ENCODE data around the gene ATXN7. TPM values are rescaled to one million over a fixed set of nuclear protein-coding genes. Genes with fewer than 3 reads are reported as not detected.

Gene ATXN7
- total and polyA plus RNA-seq, 2 donors (not counting 1 experiment from before 2014, with no cell fraction given): 6.3 to 11.1 TPM

DNA sequence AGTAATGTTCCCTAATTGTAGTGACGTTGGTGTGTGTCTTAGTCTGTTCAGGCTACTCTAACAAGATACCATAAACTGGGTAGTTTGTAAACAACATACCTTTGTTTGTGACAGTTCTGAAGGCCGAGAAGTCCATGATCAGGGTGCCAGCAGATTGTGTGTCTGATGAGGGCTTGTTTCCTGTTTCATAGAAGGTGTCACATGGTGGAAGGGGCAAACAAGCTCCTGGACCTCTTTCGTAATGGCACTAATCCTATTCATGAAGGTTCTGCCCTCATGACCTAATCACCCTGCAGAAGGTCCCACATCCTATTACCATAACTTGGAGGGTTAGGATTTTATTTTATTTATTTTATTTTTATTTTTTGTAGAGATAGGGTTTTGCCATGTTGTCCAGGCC lies 11.1 kb downstream of the ATXN7 start:
- peaks cover 28% of the 10 kb centered on the region for H3K79me2 ChIP-seq (ENCODE audit: control insufficient read depth, insufficient read depth, low read length)
- H3K9ac ChIP-seq (ENCODE audit: insufficient read depth, low read length): no peak overlapping the region

DNA sequence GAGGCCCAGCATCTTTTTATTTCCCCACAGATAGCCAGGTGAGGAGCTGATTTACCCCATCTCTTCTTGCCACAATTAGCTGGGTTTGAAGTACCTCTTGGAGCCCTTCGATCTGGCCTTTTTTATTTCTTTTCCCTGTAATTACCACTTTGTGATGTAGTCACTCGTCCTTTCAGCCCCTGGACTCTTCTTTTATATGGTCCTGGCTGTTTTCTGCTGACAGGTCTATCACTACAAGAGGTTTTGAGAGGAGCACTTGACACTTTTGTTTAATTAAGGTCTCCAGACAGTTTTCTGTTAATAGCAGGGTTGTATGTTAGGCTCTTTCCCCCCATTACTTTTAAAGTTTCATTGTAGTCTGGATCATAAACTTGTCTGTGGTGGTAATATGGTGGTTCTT lies 11.8 kb downstream of the ATXN7 start:
- H4K20me1 ChIP-seq (ENCODE audit: control insufficient read depth, extremely low read depth, insufficient read depth, low read length): peaks cover 3% of the 10 kb centered on the region
- H3K4me3 ChIP-seq (replicated peaks in 1 of 4; ENCODE audit: control extremely low read depth in 1 of 4, insufficient read depth in 1 of 4, low read depth in 3 of 4, low read length in 4 of 4): no peak overlapping the region
- DNase-seq (ENCODE audit: low read depth in 2 of 2): no peak
- H3K4me2 ChIP-seq (ENCODE audit: extremely low read depth, insufficient read depth, low read length): no peak overlapping the region
- H3K36me3 ChIP-seq (ENCODE audit: control insufficient read depth, insufficient read depth, low read length): no peaks in the 10 kb centered on the region
- H3K4me1 ChIP-seq (ENCODE audit: control insufficient read depth, extremely low read depth, insufficient read depth, low read length): peaks cover 6% of the 10 kb centered on the region
- H3K9ac ChIP-seq (ENCODE audit: insufficient read depth, low read length): no peak overlapping the region
- H3K79me2 ChIP-seq (ENCODE audit: control insufficient read depth, insufficient read depth, low read length): peaks cover 25% of the 10 kb centered on the region
- no peak overlapping the region for H2AFZ ChIP-seq (ENCODE audit: low read length)
- no peaks in the 10 kb centered on the region for H3K9me3 ChIP-seq (ENCODE audit: control insufficient read depth, insufficient read depth, low read depth, low read length)
- TF ChIP-seq, protein P1, sequence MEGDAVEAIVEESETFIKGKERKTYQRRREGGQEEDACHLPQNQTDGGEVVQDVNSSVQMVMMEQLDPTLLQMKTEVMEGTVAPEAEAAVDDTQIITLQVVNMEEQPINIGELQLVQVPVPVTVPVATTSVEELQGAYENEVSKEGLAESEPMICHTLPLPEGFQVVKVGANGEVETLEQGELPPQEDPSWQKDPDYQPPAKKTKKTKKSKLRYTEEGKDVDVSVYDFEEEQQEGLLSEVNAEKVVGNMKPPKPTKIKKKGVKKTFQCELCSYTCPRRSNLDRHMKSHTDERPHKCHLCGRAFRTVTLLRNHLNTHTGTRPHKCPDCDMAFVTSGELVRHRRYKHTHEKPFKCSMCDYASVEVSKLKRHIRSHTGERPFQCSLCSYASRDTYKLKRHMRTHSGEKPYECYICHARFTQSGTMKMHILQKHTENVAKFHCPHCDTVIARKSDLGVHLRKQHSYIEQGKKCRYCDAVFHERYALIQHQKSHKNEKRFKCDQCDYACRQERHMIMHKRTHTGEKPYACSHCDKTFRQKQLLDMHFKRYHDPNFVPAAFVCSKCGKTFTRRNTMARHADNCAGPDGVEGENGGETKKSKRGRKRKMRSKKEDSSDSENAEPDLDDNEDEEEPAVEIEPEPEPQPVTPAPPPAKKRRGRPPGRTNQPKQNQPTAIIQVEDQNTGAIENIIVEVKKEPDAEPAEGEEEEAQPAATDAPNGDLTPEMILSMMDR (conservative IDR thresholded peaks at IDR 0.05 in 1 of 2, IDR thresholded peaks at IDR 0.05 in 1 of 2; ENCODE audit: low read depth in 1 of 2, low read length in 2 of 2): no peak
- TF ChIP-seq EZH2 (IDR thresholded peaks at IDR 0.05; ENCODE audit: low read length, missing control alignments): no peak
- no peaks in the 10 kb centered on the region for H3K27me3 ChIP-seq (ENCODE audit: control insufficient read depth, insufficient read depth, low read length)
- H3K27ac ChIP-seq (ENCODE audit: insufficient read depth, low read length): no peak overlapping the region

More for the DNA sequence above, 11.1 kb downstream of the ATXN7 start:
- no peak for TF ChIP-seq EZH2 (IDR thresholded peaks at IDR 0.05; ENCODE audit: low read length, missing control alignments)
- TF ChIP-seq, protein P1 (conservative IDR thresholded peaks at IDR 0.05 in 1 of 2, IDR thresholded peaks at IDR 0.05 in 1 of 2; ENCODE audit: low read depth in 1 of 2, low read length in 2 of 2): no peak
- Histone ChIP-seq H3K36me3 (ENCODE audit: control insufficient read depth, insufficient read depth, low read length) (no peaks in the 10 kb centered on the region), H4K20me1 (ENCODE audit: control insufficient read depth, extremely low read depth, insufficient read depth, low read length) (peaks cover 3% of the 10 kb centered on the region), H2AFZ (ENCODE audit: low read length) (no peak overlapping the region), H3K4me3 (replicated peaks in 1 of 4; ENCODE audit: control extremely low read depth in 1 of 4, insufficient read depth in 1 of 4, low read depth in 3 of 4, low read length in 4 of 4) (no peak overlapping the region), H3K4me2 (ENCODE audit: extremely low read depth, insufficient read depth, low read length) (no peak overlapping the region), H3K4me1 (ENCODE audit: control insufficient read depth, extremely low read depth, insufficient read depth, low read length) (peaks cover 6% of the 10 kb centered on the region), H3K27me3 (ENCODE audit: control insufficient read depth, insufficient read depth, low read length) (no peaks in the 10 kb centered on the region), H3K27ac (ENCODE audit: insufficient read depth, low read length) (no peak overlapping the region), H3K9me3 (ENCODE audit: control insufficient read depth, insufficient read depth, low read depth, low read length) (no peaks in the 10 kb centered on the region)
- no peak for DNase-seq (ENCODE audit: low read depth in 2 of 2)

DNA sequence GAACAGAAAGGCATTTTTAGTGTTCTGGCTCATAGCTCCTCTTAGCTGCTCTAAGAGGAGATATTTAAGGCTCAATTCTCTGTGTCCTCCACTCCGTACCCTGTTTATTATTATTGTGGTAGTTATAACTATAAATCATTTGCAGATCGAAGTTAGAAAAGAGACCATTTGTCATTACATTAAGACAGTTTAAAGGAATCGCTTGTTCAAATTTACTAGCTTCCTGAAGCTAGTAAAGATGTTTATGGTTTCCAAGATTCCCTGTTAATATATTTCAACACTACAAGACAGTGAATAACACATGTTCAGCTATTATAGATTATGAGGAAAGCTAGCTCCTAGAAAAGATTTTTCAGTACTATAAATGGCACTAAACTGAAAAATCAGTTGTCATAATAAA lies 12.6 kb downstream of the ATXN7 start:
- Histone ChIP-seq H3K36me3 (ENCODE audit: control insufficient read depth, insufficient read depth, low read length) (no peaks in the 10 kb centered on the region), H3K4me3 (replicated peaks in 1 of 4; ENCODE audit: control extremely low read depth in 1 of 4, insufficient read depth in 1 of 4, low read depth in 3 of 4, low read length in 4 of 4) (no peak overlapping the region), H4K20me1 (ENCODE audit: control insufficient read depth, extremely low read depth, insufficient read depth, low read length) (peaks cover 3% of the 10 kb centered on the region), H3K9ac (ENCODE audit: insufficient read depth, low read length) (no peak overlapping the region), H3K79me2 (ENCODE audit: control insufficient read depth, insufficient read depth, low read length) (peaks cover 25% of the 10 kb centered on the region), H3K27me3 (ENCODE audit: control insufficient read depth, insufficient read depth, low read length) (no peaks in the 10 kb centered on the region), H3K4me1 (ENCODE audit: control insufficient read depth, extremely low read depth, insufficient read depth, low read length) (peaks cover 6% of the 10 kb centered on the region), H2AFZ (ENCODE audit: low read length) (no peak overlapping the region), H3K4me2 (ENCODE audit: extremely low read depth, insufficient read depth, low read length) (no peak overlapping the region), H3K9me3 (ENCODE audit: control insufficient read depth, insufficient read depth, low read depth, low read length) (no peaks in the 10 kb centered on the region), H3K27ac (ENCODE audit: insufficient read depth, low read length) (no peak overlapping the region)
- TF ChIP-seq, protein P1 (conservative IDR thresholded peaks at IDR 0.05 in 1 of 2, IDR thresholded peaks at IDR 0.05 in 1 of 2; ENCODE audit: low read depth in 1 of 2, low read length in 2 of 2): no peak
- no peak for TF ChIP-seq EZH2 (IDR thresholded peaks at IDR 0.05; ENCODE audit: low read length, missing control alignments)
- no peak for DNase-seq (ENCODE audit: low read depth in 2 of 2)

Measured in fibroblast of lung (primary cell).